Chondrocyte (in vitro differentiated cells): Measurements from ENCODE around the gene HYCC1. TPM values are rescaled to one million over a fixed set of nuclear protein-coding genes. Genes with fewer than 3 reads are reported as not detected.
"Not testable (repeated sequence)": the region's sequence is repeated elsewhere in the genome, so short reads cannot be mapped to it uniquely, and the experiment has no call there.

ENCODE experiments used
- DNase-seq: peaks from one replicate; pipeline ENCODE4 v3.0.0; 2021; ENCODE audit warnings: mixed read lengths, low spot score
- H3K27ac Mint-ChIP-seq: one replicate; pipeline ENCODE4 v1.8.0; 2021; ENCODE audit warnings: mild to moderate bottlenecking, moderate library complexity, mixed read lengths; ENCODE audit not compliant: unreplicated experiment
- H3K27me3 Mint-ChIP-seq: 2 replicates; pipeline ENCODE4 v1.8.0; 2021; ENCODE audit warnings: low read depth, mixed read lengths
- H3K36me3 Mint-ChIP-seq: 2 replicates; pipeline ENCODE4 v1.8.0; 2021; ENCODE audit warnings: low read depth, mixed read lengths
- H3K4me1 Mint-ChIP-seq: 2 replicates; pipeline ENCODE4 v1.8.0; 2021; ENCODE audit warnings: low read depth, mild to moderate bottlenecking, mixed read lengths
- H3K4me3 Mint-ChIP-seq: one replicate; pipeline ENCODE4 v1.8.0; 2021; ENCODE audit warnings: mild to moderate bottlenecking, moderate library complexity, mixed read lengths; ENCODE audit not compliant: unreplicated experiment
- H3K9me3 Mint-ChIP-seq: 2 replicates; pipeline ENCODE4 v1.8.0; 2021; ENCODE audit warnings: low read depth, mixed read lengths
- CTCF ChIP-seq: fragments of 200-600 bp; sonication (generic); IDR thresholded peaks from 2 replicates; pipeline ENCODE4 v1.5.0; 2021; ENCODE audit warnings: antibody characterized with exemption, mild to moderate bottlenecking, moderate library complexity
- total RNA-seq: library from RNA; stranded (reverse); gene quantifications from 3 replicates; pipeline ENCODE4 v1.2.1, GENCODE V29; 2021

The HYCC1 gene
- total RNA-seq, 1 donor from 2014 or later = 54.9 TPM

- H3K4me3 Mint-ChIP-seq, H3K36me3 Mint-ChIP-seq, DNase-seq, H3K27ac Mint-ChIP-seq, H3K4me1 Mint-ChIP-seq, H3K27me3 Mint-ChIP-seq, H3K9me3 Mint-ChIP-seq: not testable (repeated sequence)
Observed at GRCh38 chr7:23045086-23045485, 31.2 kb upstream of the HYCC1 start.

- DNase-seq = no peak
- no peaks in the 10 kb centered on the region for H3K27me3 Mint-ChIP-seq
- no peak overlapping the region for H3K27ac Mint-ChIP-seq
- no peaks in the 10 kb centered on the region for H3K4me1 Mint-ChIP-seq
- H3K9me3 Mint-ChIP-seq = no peaks in the 10 kb centered on the region
- H3K4me3 Mint-ChIP-seq = no peak overlapping the region
- H3K36me3 Mint-ChIP-seq = no peaks in the 10 kb centered on the region
- TF ChIP-seq CTCF = no peak
Observed at GRCh38 chr7:23044581-23044980, 30.7 kb upstream of the HYCC1 start.

GRCh38 chr7:23043441-23043840 lies 29.5 kb upstream of the HYCC1 start:
- Mint-ChIP-seq H3K9me3 (no peaks in the 10 kb centered on the region), H3K36me3 (no peaks in the 10 kb centered on the region), H3K27ac (no peak overlapping the region), H3K27me3 (no peaks in the 10 kb centered on the region), H3K4me1 (no peaks in the 10 kb centered on the region), H3K4me3 (no peak overlapping the region)
- no peak for TF ChIP-seq CTCF
- no peak for DNase-seq

- H3K36me3 Mint-ChIP-seq, H3K27me3 Mint-ChIP-seq, DNase-seq, H3K9me3 Mint-ChIP-seq, H3K27ac Mint-ChIP-seq, H3K4me1 Mint-ChIP-seq, H3K4me3 Mint-ChIP-seq: not testable (repeated sequence)
Observed at GRCh38 chr7:23039674-23040073, 25.7 kb upstream of the HYCC1 start.

- H3K4me3 Mint-ChIP-seq, H3K4me1 Mint-ChIP-seq, H3K27ac Mint-ChIP-seq, DNase-seq, H3K9me3 Mint-ChIP-seq, H3K36me3 Mint-ChIP-seq, H3K27me3 Mint-ChIP-seq: not testable (repeated sequence)
Observed at GRCh38 chr7:23035542-23036371, 21.8 kb upstream of the HYCC1 start.

GRCh38 chr7:23027261-23027660 lies 13.3 kb upstream of the HYCC1 start:
- Mint-ChIP-seq H3K4me1 (peaks cover 10% of the 10 kb centered on the region), H3K27ac (no peak overlapping the region), H3K4me3 (no peak overlapping the region), H3K27me3 (no peaks in the 10 kb centered on the region), H3K9me3 (peaks cover 2% of the 10 kb centered on the region), H3K36me3 (no peaks in the 10 kb centered on the region)
- no peak for TF ChIP-seq CTCF
- DNase-seq = no peak

GRCh38 chr7:23026164-23026563 lies 12.2 kb upstream of the HYCC1 start:
- peaks cover 20% of the 10 kb centered on the region for H3K4me1 Mint-ChIP-seq
- DNase-seq = no peak
- TF ChIP-seq CTCF = no peak
- no peaks in the 10 kb centered on the region for H3K27me3 Mint-ChIP-seq
- H3K27ac Mint-ChIP-seq = no peak overlapping the region
- peaks cover 9% of the 10 kb centered on the region for H3K9me3 Mint-ChIP-seq
- H3K4me3 Mint-ChIP-seq = no peak overlapping the region
- H3K36me3 Mint-ChIP-seq = no peaks in the 10 kb centered on the region
